ENCODE measurements around the gene EVA1B.

The EVA1B gene

DNA sequence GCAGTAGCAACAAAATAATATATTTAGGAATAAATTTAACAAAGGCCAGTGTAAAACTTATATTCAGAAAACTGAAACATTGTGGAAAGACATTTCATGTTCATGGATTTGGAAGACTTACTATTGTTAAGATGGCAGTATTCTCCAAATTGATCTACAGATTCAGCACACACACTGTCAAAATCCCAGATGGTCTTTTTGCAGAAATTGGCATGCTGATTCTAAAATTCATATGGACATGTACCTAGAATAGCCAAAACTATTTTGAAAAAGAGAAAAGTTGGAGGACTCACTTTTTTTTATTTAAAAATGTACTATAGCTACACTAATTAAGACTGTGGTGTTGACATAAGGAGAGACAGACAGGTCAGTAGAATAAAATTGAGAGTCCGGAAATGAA is 49.2 kb downstream of the EVA1B start:
- no peak for ATAC-seq

DNA sequence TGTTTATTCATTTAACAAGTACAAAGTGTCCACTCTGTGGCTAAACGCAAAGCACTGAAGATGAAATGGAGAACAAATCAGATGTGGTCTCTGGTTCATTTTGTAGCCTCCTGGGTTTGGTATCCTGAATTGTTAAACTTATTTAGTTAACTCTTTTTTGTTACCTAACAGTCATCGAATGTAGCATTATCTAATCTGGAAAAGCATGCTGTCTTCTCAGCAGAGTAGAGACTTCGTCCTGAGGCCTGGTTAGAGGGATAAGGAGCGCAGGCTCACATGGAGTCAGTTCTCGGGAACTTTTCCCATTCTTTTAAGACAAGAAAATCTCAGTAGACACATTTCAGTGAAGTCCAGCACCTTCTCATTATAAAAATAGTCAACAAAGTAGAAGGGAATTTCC is 50.4 kb downstream of the EVA1B start:
- no peak for ATAC-seq

Measured in activated CD4-positive, CD25-positive, alpha-beta regulatory T cell treated with anti-CD3 and anti-CD28 coated beads, Interleukin-2, amount 50 U/mL, for 24 hours (primary cell).